Type B pancreatic cell (in vitro differentiated cells): ENCODE measurements around the gene MARCKS. TPM values are rescaled to one million over a fixed set of nuclear protein-coding genes. Genes with fewer than 3 reads are reported as not detected.

Experiments
- DNase-seq: peaks from one replicate; pipeline ENCODE4 v3.0.0; 2021; ENCODE audit warnings: mixed read lengths; ENCODE audit not compliant: unreplicated experiment; ENCODE audit errors: extremely low spot score
- H3K27ac Mint-ChIP-seq: 2 replicates; pipeline ENCODE4 v1.8.0; 2021; ENCODE audit warnings: mild to moderate bottlenecking, mixed read lengths
- H3K27me3 Mint-ChIP-seq: 2 replicates; pipeline ENCODE4 v1.8.0; 2021; ENCODE audit warnings: mixed read lengths
- H3K36me3 Mint-ChIP-seq: 2 replicates; pipeline ENCODE4 v1.8.0; 2021; ENCODE audit warnings: mixed read lengths
- H3K4me1 Mint-ChIP-seq: one replicate; pipeline ENCODE4 v1.8.0; 2021; ENCODE audit warnings: mixed read lengths; ENCODE audit not compliant: unreplicated experiment
- H3K4me3 Mint-ChIP-seq: 2 replicates; pipeline ENCODE4 v1.8.0; 2021; ENCODE audit warnings: mild to moderate bottlenecking, mixed read lengths
- H3K9me3 Mint-ChIP-seq: 2 replicates; pipeline ENCODE4 v1.8.0; 2021; ENCODE audit warnings: mixed read lengths
- total RNA-seq: library from RNA; stranded (reverse); gene quantifications from 2 replicates; pipeline ENCODE4 v1.2.1, GENCODE V29; 2021; ENCODE audit warnings: low replicate concordance
- TF ChIP-seq, protein P1 (sequence below): fragments of 200-600 bp; sonication (generic); conservative IDR thresholded peaks from 2 replicates; pipeline ENCODE4 v1.5.0; 2021; ENCODE audit warnings: antibody characterized with exemption, mild to moderate bottlenecking

MARCKS gene
- total RNA-seq, 1 donor from 2014 or later, result 236 TPM

DNA sequence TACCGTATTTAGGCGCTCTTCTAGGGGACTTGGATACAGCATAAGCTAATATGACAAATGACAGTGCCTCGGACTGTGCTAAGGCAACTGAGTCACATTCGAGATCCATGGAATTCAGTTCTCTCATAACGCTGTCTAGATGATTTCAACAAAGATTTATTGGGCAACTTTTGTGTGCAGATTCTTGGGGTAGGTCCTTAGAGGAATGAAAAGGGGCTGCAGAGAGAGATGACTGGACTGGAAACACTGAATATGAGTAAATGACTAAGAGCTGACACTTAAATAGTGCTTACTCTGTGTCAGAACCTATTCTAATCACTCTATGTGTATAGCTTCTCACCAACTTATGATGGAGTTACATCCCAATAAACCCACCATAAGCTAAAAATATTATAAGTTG, 36.4 kb upstream of the MARCKS start:
- no peak for DNase-seq
- H3K27me3 Mint-ChIP-seq, result no peaks in the 10 kb centered on the region
- TF ChIP-seq, protein P1, sequence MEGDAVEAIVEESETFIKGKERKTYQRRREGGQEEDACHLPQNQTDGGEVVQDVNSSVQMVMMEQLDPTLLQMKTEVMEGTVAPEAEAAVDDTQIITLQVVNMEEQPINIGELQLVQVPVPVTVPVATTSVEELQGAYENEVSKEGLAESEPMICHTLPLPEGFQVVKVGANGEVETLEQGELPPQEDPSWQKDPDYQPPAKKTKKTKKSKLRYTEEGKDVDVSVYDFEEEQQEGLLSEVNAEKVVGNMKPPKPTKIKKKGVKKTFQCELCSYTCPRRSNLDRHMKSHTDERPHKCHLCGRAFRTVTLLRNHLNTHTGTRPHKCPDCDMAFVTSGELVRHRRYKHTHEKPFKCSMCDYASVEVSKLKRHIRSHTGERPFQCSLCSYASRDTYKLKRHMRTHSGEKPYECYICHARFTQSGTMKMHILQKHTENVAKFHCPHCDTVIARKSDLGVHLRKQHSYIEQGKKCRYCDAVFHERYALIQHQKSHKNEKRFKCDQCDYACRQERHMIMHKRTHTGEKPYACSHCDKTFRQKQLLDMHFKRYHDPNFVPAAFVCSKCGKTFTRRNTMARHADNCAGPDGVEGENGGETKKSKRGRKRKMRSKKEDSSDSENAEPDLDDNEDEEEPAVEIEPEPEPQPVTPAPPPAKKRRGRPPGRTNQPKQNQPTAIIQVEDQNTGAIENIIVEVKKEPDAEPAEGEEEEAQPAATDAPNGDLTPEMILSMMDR, result no peak
- H3K4me3 Mint-ChIP-seq, result no peak overlapping the region
- H3K36me3 Mint-ChIP-seq, result no peaks in the 10 kb centered on the region
- H3K9me3 Mint-ChIP-seq, result peaks cover 4% of the 10 kb centered on the region
- H3K4me1 Mint-ChIP-seq, result peaks cover 20% of the 10 kb centered on the region
- H3K27ac Mint-ChIP-seq, result no peak overlapping the region

DNA sequence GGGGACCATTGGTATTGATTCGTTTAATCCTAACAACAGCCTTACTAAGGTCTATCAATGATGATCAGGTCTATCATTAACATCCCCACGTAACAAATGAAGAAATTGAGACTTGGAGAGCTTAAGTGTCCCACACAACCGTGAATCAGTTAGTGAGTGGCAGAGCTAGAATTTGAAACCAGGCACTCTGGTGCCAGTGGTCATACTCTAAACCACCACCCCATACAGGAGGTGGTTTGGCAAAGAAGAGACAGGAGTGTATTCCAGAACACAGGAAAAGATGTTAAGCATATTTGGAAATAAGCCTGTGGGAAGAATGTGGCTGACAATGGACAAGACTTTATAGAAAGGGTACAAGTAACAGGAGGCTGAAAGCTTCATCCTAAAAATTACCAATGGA, 35.7 kb upstream of the MARCKS start:
- Mint-ChIP-seq H3K36me3 (no peaks in the 10 kb centered on the region), H3K4me1 (peaks cover 23% of the 10 kb centered on the region), H3K4me3 (no peak overlapping the region), H3K27ac (no peak overlapping the region), H3K9me3 (peaks cover under 1% of the 10 kb centered on the region), H3K27me3 (no peaks in the 10 kb centered on the region)
- DNase-seq, result no peak
- TF ChIP-seq, protein P1, result no peak

DNA sequence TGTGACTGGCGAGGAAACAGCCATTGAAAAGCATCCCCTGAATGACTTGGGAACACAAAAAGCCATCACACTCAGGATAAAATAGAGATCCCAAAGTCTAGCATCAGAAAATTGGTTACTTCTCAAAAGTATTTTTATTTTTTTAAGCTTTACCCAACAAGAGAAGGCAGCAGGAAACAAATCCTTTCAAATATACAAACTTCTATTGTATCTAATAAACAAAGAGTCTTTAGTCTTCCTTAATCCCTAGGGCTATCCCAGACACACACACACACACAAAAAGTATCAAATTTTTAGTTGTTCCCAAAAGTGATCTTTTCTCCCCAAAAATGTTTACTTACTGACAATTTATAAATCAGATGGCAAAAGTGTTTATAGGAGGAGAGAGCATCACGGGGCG, 33.2 kb upstream of the MARCKS start:
- TF ChIP-seq, protein P1, result no peak
- no peak for DNase-seq
- Mint-ChIP-seq H3K4me3 (no peak overlapping the region), H3K27me3 (no peaks in the 10 kb centered on the region), H3K4me1 (peaks cover 16% of the 10 kb centered on the region), H3K9me3 (no peaks in the 10 kb centered on the region), H3K36me3 (no peaks in the 10 kb centered on the region), H3K27ac (no peak overlapping the region)

DNA sequence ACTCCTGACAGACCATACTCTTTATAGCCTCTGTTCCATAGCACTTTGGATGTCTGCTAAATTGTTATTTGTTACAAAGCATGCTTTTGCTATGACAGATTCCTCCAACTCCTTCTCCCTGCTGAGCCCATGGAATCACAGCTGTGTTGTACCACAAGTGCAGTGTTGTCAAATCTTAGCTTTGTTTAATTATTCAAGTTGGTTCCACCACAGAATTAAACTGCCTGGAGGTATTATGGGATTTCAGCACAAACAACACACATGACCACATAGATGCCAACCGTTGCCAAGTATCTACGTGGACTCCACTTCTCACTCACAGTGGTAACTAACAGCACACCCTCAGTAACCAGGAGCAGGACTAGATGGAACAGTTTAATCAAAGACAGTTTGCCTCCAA, 32.7 kb upstream of the MARCKS start:
- DNase-seq, result no peak
- peaks cover 16% of the 10 kb centered on the region for H3K4me1 Mint-ChIP-seq
- TF ChIP-seq, protein P1, result no peak
- H3K9me3 Mint-ChIP-seq, result no peaks in the 10 kb centered on the region
- no peaks in the 10 kb centered on the region for H3K36me3 Mint-ChIP-seq
- no peak overlapping the region for H3K27ac Mint-ChIP-seq
- H3K27me3 Mint-ChIP-seq, result no peaks in the 10 kb centered on the region
- H3K4me3 Mint-ChIP-seq, result no peak overlapping the region

DNA sequence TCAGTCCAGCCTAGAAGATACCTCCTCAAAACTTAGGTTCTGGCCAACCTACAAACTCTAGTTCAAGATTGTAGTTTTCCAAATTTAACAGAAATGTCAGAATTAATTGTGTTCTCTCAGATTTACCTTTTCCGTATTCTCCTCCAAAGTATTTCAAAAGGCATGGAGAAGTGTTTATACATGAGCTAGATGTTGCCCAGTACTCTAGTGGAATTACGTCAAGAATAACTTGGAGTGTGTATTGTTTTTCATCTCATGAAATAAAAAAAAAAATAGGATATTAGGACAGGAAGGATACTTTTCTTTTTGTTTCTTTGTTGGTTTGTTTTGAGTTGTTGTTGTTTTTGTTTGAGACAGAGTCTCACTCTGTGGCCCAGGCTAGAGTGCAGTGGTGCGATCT, 32.3 kb upstream of the MARCKS start:
- H3K4me1 Mint-ChIP-seq, result peaks cover 16% of the 10 kb centered on the region
- H3K4me3 Mint-ChIP-seq, result no peak overlapping the region
- no peaks in the 10 kb centered on the region for H3K27me3 Mint-ChIP-seq
- no peak for DNase-seq
- TF ChIP-seq, protein P1, result no peak
- no peaks in the 10 kb centered on the region for H3K36me3 Mint-ChIP-seq
- no peaks in the 10 kb centered on the region for H3K9me3 Mint-ChIP-seq
- no peak overlapping the region for H3K27ac Mint-ChIP-seq

DNA sequence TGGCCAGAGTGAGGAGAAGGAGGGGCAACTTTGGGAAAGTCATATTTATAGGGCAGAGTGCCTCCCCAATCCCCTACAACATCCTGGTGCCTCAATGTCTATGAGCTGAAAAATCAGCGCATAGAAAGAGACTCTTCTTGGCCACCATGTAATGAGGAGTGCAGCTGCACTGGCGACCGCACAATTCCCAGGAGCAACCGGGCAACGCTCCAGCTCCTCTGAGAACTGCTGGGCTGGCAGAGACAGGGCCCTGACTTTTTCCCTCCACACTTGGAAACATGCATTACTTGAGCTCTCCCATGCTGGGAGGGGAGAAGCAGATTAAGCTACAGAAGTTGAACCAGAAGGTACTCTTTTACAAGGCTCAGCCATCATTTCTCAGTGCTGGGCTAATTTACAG, 31.4 kb upstream of the MARCKS start:
- H3K27ac Mint-ChIP-seq, result no peak overlapping the region
- H3K4me3 Mint-ChIP-seq, result no peak overlapping the region
- peaks cover 16% of the 10 kb centered on the region for H3K4me1 Mint-ChIP-seq
- DNase-seq, result no peak
- TF ChIP-seq, protein P1, result no peak
- H3K9me3 Mint-ChIP-seq, result no peaks in the 10 kb centered on the region
- H3K27me3 Mint-ChIP-seq, result no peaks in the 10 kb centered on the region
- H3K36me3 Mint-ChIP-seq, result no peaks in the 10 kb centered on the region
